ENCODE results near the gene MTOR. TPM values are rescaled to one million over a fixed set of nuclear protein-coding genes. Genes with fewer than 3 reads are reported as not detected.
A peak's percentile ranks its signal among the peaks of the same experiment; 100 is the strongest.

Gene MTOR
- total and polyA plus RNA-seq, 10 of the 15 experiments (the other 5 are each of a cell fraction or from before 2014, with no cell fraction given): 6.6 to 41.8 (median 29.8) TPM

GRCh38 chr1:11098931-11099309, 163.4 kb downstream of the MTOR start:
- Histone ChIP-seq H4K20me1 (ENCODE audit: control insufficient read depth, insufficient read depth) (no peaks in the 10 kb centered on the region), H3K36me3 (ENCODE audit: control insufficient read depth in 2 of 2, insufficient read depth in 2 of 2, low read length in 1 of 2) (peaks cover 0 to 7% of the 10 kb centered on the region in 2 experiments; a peak in 3 of 4 replicates), H3K4me2 (ENCODE audit: control insufficient read depth, insufficient read depth) (peak overlapping the region; percentile 58), H2AFZ (ENCODE audit: control insufficient read depth, low read depth, low read length) (peak overlapping the region; percentile 97), H3K4me3 (peak overlapping the region; percentile 92), H3K27ac (ENCODE audit: control insufficient read depth, insufficient read depth) (peak overlapping the region; percentile 88), H3K9me3 (replicated peaks; ENCODE audit: control insufficient read depth, insufficient read depth, low read length) (no peaks in the 10 kb centered on the region), H3K9ac (ENCODE audit: control insufficient read depth, insufficient read depth, low read length) (peak overlapping the region; percentile 92), H3K27me3 (replicated peaks in 1 of 2; ENCODE audit: control insufficient read depth in 2 of 2, insufficient read depth in 2 of 2, low read length in 1 of 2) (no peaks in the 10 kb centered on the region), H3K4me1 (ENCODE audit: control insufficient read depth, insufficient read depth, low read length) (peaks cover 4% of the 10 kb centered on the region; the same call in 1 of the 2 replicates), H3K79me2 (ENCODE audit: control insufficient read depth, insufficient read depth, low read length) (peaks cover 18% of the 10 kb centered on the region)
- WGBS (ENCODE audit: insufficient coverage, insufficient replicate concordance, low lambda C conversion rate, missing lambda C conversion rate): 6% methylated on average over 5 of the region's 5 CpGs
- ChIA-PET RAD21 (ENCODE audit: unreplicated experiment) (interaction anchor here (0.6 to 2.3 kb wide), 5 partner anchors 9 to 544 kb away, joined by 3 to 15 read pairs (median 3); no protein-coding TSS in a partner anchor), SMC1A (ENCODE audit: uncharacterized antibody, unreplicated experiment) (interaction anchor here (0.7 to 2.9 kb wide), 12 partner anchors 10 to 182 kb away, joined by 3 to 17 read pairs (median 5); partner anchors contain the start of gene TARDBP), CTCF (interaction anchor here (0.7 to 3.1 kb wide), 5 partner anchors 11 to 157 kb away, joined by 3 to 19 read pairs (median 4); no protein-coding TSS in a partner anchor), POLR2A (interaction anchor here (0.8 to 1.5 kb wide), 5 partner anchors 12 to 87 kb away, joined by 3 to 5 read pairs (median 3); partner anchors contain the start of gene TARDBP)
- FAIRE-seq (no peak), ATAC-seq (no peak), DNase-seq (ENCODE audit: low read depth, low spot score) (no peak)
- in situ Hi-C loops (cut with MboI) (no loop called here), intact Hi-C loops (cut with micrococcal nuclease; ENCODE audit: unreplicated experiment) (loop anchor here (1.0 kb wide), 1 partner anchor 39 kb away; the partner anchor contains the start of gene SRM)
- BruUV-seq (replicated peaks): no TSS peak
- no peak for TF ChIP-seq ELK1 (IDR thresholded peaks at IDR 0.05; ENCODE audit: low read depth, low read length)
- no peak for TF ChIP-seq EGR1 (IDR thresholded peaks at IDR 0.05; ENCODE audit: borderline replicate concordance in 1 of 2, low read depth in 2 of 2, low read length in 2 of 2)
- TF ChIP-seq RAD21 (IDR thresholded peaks at IDR 0.05; ENCODE audit: insufficient read depth, low read depth, low read length): no peak
- TF ChIP-seq CHD4 (IDR thresholded peaks at IDR 0.05): no peak
- TF ChIP-seq CEBPZ (IDR thresholded peaks at IDR 0.05; ENCODE audit: low read depth, low read length): no peak
- TF ChIP-seq CBFB (IDR thresholded peaks at IDR 0.05; ENCODE audit: low read depth): no peak
- no peak for TF ChIP-seq ZNF274 (IDR thresholded peaks at IDR 0.05; ENCODE audit: insufficient read depth, insufficient read length)
- TF ChIP-seq ZNF217 (IDR thresholded peaks at IDR 0.05): no peak
- no peak for TF ChIP-seq CREM (IDR thresholded peaks at IDR 0.05; ENCODE audit: low read depth)
- TF ChIP-seq SUZ12 (IDR thresholded peaks at IDR 0.05; ENCODE audit: unreplicated experiment): no peak
- TF ChIP-seq SMAD1 (IDR thresholded peaks at IDR 0.05; ENCODE audit: low read depth, partially characterized antibody): no peak
- TF ChIP-seq TCF12 (IDR thresholded peaks at IDR 0.05; ENCODE audit: low read depth, low read length): no peak
- TF ChIP-seq E4F1 (IDR thresholded peaks at IDR 0.05; ENCODE audit: borderline replicate concordance, partially characterized antibody): no peak
- TF ChIP-seq ZBTB4 (CRISPR knock-in tag; IDR thresholded peaks at IDR 0.05): no peak
